Measurements from ENCODE around the gene MAD1L1.

- TF ChIP-seq MAX (CRISPR knock-in tag; IDR thresholded peaks at IDR 0.05) (no peak), ZNF263 (CRISPR knock-in tag; IDR thresholded peaks at IDR 0.05; ENCODE audit: low read depth) (no peak), PRDM15 (CRISPR knock-in tag; IDR thresholded peaks at IDR 0.05) (no peak), CTCF (IDR thresholded peaks at IDR 0.05) (no peak), TCF7 (CRISPR knock-in tag; IDR thresholded peaks at IDR 0.05; ENCODE audit: low read depth) (no peak), FOXK1 (CRISPR knock-in tag; IDR thresholded peaks at IDR 0.05) (no peak)
Measured at GRCh38 chr7:1892011-1892965, 340.5 kb downstream of the MAD1L1 start.
